ENCODE results near the gene GFI1.

DNA sequence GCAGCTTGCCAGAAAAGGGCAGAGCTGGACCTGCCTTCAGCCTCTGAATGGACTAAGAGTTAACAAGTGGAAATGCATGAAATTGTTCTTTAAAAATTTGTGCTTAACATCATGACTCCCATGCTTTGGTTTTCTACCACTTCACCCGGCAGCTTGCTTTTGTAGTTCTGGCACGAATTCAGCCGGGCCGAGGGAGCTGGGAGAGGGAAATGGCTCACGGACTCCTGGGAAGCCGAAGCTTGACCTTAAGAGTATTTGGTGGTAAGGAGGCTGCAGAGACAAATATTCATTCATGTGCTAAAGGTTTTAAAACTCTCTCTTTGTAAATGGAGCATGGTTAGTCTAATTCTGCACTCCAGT lies 17.2 kb upstream of the GFI1 start:
- TF ChIP-seq, protein P1, sequence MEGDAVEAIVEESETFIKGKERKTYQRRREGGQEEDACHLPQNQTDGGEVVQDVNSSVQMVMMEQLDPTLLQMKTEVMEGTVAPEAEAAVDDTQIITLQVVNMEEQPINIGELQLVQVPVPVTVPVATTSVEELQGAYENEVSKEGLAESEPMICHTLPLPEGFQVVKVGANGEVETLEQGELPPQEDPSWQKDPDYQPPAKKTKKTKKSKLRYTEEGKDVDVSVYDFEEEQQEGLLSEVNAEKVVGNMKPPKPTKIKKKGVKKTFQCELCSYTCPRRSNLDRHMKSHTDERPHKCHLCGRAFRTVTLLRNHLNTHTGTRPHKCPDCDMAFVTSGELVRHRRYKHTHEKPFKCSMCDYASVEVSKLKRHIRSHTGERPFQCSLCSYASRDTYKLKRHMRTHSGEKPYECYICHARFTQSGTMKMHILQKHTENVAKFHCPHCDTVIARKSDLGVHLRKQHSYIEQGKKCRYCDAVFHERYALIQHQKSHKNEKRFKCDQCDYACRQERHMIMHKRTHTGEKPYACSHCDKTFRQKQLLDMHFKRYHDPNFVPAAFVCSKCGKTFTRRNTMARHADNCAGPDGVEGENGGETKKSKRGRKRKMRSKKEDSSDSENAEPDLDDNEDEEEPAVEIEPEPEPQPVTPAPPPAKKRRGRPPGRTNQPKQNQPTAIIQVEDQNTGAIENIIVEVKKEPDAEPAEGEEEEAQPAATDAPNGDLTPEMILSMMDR (IDR thresholded peaks at IDR 0.05; ENCODE audit: insufficient read depth, low read depth, low read length), result no peak
- no peak for TF ChIP-seq EZH2 (IDR thresholded peaks at IDR 0.05; ENCODE audit: insufficient read depth, low read length)

All from astrocyte (in vitro differentiated cells and primary cell).